HepG2 (cell line): ENCODE results near the gene NFE2. TPM values are rescaled to one million over a fixed set of nuclear protein-coding genes. Genes with fewer than 3 reads are reported as not detected.

ENCODE experiments used
- ATAC-seq: fragments of 200-7000 bp; cut with Tn5 transposase; 3 replicates; pipeline ENCODE4 v1.9.1; 2020; ENCODE audit warnings: mild to moderate bottlenecking, moderate library complexity
- BruUV-seq: library from RNA; stranded (reverse); fragments of 400-500 nt; replicated peaks from 2 replicates; lab custom pipeline; 2021; lab: Mats Ljungman, UMichigan
- CTCF ChIA-PET: fragments of 300-600 bp; formaldehyde crosslinking; extraction: SDS; loops from one replicate; lab custom pipeline; 2021; ENCODE audit warnings: low total read pairs, inconsistent platforms, low intra/inter-chr PET ratio; lab: Yijun Ruan, JAX
- POLR2A ChIA-PET: fragments of 350-600 bp; sonication (Branson Sonifier 250); formaldehyde crosslinking; loops from one replicate; lab custom pipeline; 2020; ENCODE audit warnings: antibody characterized with exemption, inconsistent platforms; lab: Yijun Ruan, JAX
- DNase-seq: peaks from one replicate; pipeline ENCODE4 v3.0.0-alpha.2; 2015; ENCODE audit warnings: low spot score
- FAIRE-seq: peaks from 3 replicates; lab custom pipeline; 2011; peaks lifted over from hg19 to GRCh38; lab: Jason Lieb, UNC
- H2AFZ ChIP-seq: one replicate; pipeline ENCODE4 v1.6.1; 2011; ENCODE audit warnings: low read length, inconsistent platforms
- H3K27ac ChIP-seq: fragments of 300-600 bp; 3 replicates; pipeline ENCODE4 v1.8.0; 2011; ENCODE audit warnings: mixed run types, mild to moderate bottlenecking, mixed read lengths, low read length, inconsistent platforms; ENCODE audit not compliant: insufficient read depth; ENCODE audit errors: extremely low read length
- H3K27me3 ChIP-seq, 2 experiments: fragments of 200-600 bp in 1 of 2; 2 replicates in 1 of 2; 3 replicates in 1 of 2; pipeline versions ENCODE4 v1.6.0 to v1.8.0; 2011; ENCODE audit warnings: low read length in 2 of 2, mild to moderate bottlenecking in 2 of 2, moderate library complexity in 2 of 2, inconsistent platforms in 1 of 2; ENCODE audit not compliant: insufficient read depth in 2 of 2, control insufficient read depth in 1 of 2
- H3K36me3 ChIP-seq, 2 experiments: fragments of 200-600 bp in 1 of 2; replicated peaks in 1 of 2; 2 replicates in 1 of 2; 3 replicates in 1 of 2; pipeline versions ENCODE4 v1.5.1 to v1.8.0; 2011; ENCODE audit warnings: low read length in 2 of 2, inconsistent platforms in 1 of 2; ENCODE audit not compliant: insufficient read depth in 2 of 2, control insufficient read depth in 1 of 2
- H3K4me1 ChIP-seq: 2 replicates; pipeline ENCODE4 v1.5.1; 2012; ENCODE audit warnings: low read length, inconsistent platforms; ENCODE audit not compliant: insufficient read depth
- H3K4me2 ChIP-seq: 2 replicates; pipeline ENCODE4 v1.6.0; 2011; ENCODE audit warnings: low read depth, low read length, inconsistent platforms
- H3K4me3 ChIP-seq, 3 experiments: fragments of 200-600 bp in 1 of 3; sonication (generic), shearing (Covaris generic) in 1 of 3; replicated peaks in 1 of 3; 2 replicates each; pipeline ENCODE4 v1.5.1; 2011 to 2016; ENCODE audit warnings: low read length in 3 of 3, inconsistent platforms in 2 of 3, low read depth in 2 of 3, mild to moderate bottlenecking in 2 of 3, control low read depth in 1 of 3, mixed read lengths in 1 of 3; ENCODE audit not compliant: insufficient read depth in 1 of 3
- H3K79me2 ChIP-seq: one replicate; pipeline ENCODE4 v1.6.1; 2011; ENCODE audit warnings: low read length, inconsistent platforms; ENCODE audit not compliant: insufficient read depth
- H3K9ac ChIP-seq: 2 replicates; pipeline ENCODE4 v1.6.0; 2011; ENCODE audit warnings: mild to moderate bottlenecking, low read depth, low read length, inconsistent platforms; ENCODE audit not compliant: insufficient read depth
- H3K9me3 ChIP-seq: 2 replicates; pipeline ENCODE4 v1.5.1; 2012; ENCODE audit warnings: mild to moderate bottlenecking, low read length
- H4K20me1 ChIP-seq: 2 replicates; pipeline ENCODE4 v1.6.0; 2011; ENCODE audit warnings: inconsistent platforms, mild to moderate bottlenecking, low read length, moderate library complexity; ENCODE audit not compliant: insufficient read depth
- CENPT ChIP-seq: sonication (generic); formaldehyde crosslinking; IDR thresholded peaks from 2 replicates; pipeline ENCODE4 v1.8.0; 2022; ENCODE audit warnings: low read depth, mild to moderate bottlenecking, moderate library complexity, missing genetic modification reagents
- ERF ChIP-seq: IDR thresholded peaks from 2 replicates; pipeline ENCODE4 v1.6.1; 2018; ENCODE audit warnings: missing biosample characterization, missing genetic modification reagents
- ESRRA ChIP-seq: sonication (generic); formaldehyde crosslinking; IDR thresholded peaks from 2 replicates; pipeline ENCODE4 v1.5.1; 2020; ENCODE audit warnings: mild to moderate bottlenecking, low read depth, missing genetic modification reagents
- GLI4 ChIP-seq: sonication (generic); formaldehyde crosslinking; IDR thresholded peaks from 2 replicates; pipeline ENCODE4 v1.5.1; 2020; ENCODE audit warnings: missing genetic modification reagents, mild to moderate bottlenecking, moderate library complexity, borderline replicate concordance
- KDM6A ChIP-seq: IDR thresholded peaks from 2 replicates; pipeline ENCODE4 v1.6.1; 2016; ENCODE audit warnings: low read depth
- RXRB ChIP-seq: IDR thresholded peaks from 2 replicates; pipeline ENCODE4 v1.6.1; 2016; ENCODE audit warnings: borderline replicate concordance, missing genetic modification reagents, missing compliant biosample characterization
- SPEN ChIP-seq: sonication (generic); formaldehyde crosslinking; IDR thresholded peaks from 2 replicates; pipeline ENCODE4 v1.5.1; 2020; ENCODE audit warnings: low read depth, mild to moderate bottlenecking, missing genetic modification reagents
- ZIK1 ChIP-seq: sonication (generic); formaldehyde crosslinking; IDR thresholded peaks from 2 replicates; pipeline ENCODE4 v1.5.0; 2020; ENCODE audit warnings: mild to moderate bottlenecking, low read depth, missing genetic modification reagents, borderline replicate concordance
- ZNF225 ChIP-seq: sonication (generic); formaldehyde crosslinking; IDR thresholded peaks from 2 replicates; pipeline ENCODE4 v1.4.0; 2020; ENCODE audit warnings: mild to moderate bottlenecking, missing genetic modification reagents
- ZNF552 ChIP-seq: sonication (generic); formaldehyde crosslinking; IDR thresholded peaks from 2 replicates; pipeline ENCODE4 v1.9.0; 2022; ENCODE audit warnings: missing genetic modification reagents, mild to moderate bottlenecking, borderline replicate concordance
- ZNF878 ChIP-seq: sonication (generic); formaldehyde crosslinking; IDR thresholded peaks from 2 replicates; pipeline ENCODE4 v1.8.1; 2023; ENCODE audit warnings: mild to moderate bottlenecking, missing genetic modification reagents, moderate library complexity
- in situ Hi-C: cut with HindIII; loops from 2 replicates; pipeline ENCODE4 v1.10.0; 2017; ENCODE audit warnings: low pct_unique_long_range_greater_than_20kb; ENCODE audit not compliant: extremely low pct_ligation_motif_present
- intact Hi-C: fragments of 100-400 bp; cut with micrococcal nuclease; formaldehyde crosslinking; loops from one replicate; pipeline ENCODE4 v1.10.0; 2022; ENCODE audit not compliant: unreplicated experiment
- polyA plus RNA-seq, 8 experiments: library from polyadenylated mRNA; depleted of rRNA in 3 of 8; stranded (reverse) in 7 of 8; unstranded in 1 of 8; fragments of >200 nt; fragmentation: Illumina TruSeq in 4 of 8; extraction: Trizol in 4 of 8; gene quantifications; 2 replicates each; pipeline versions ENCODE4 v1.2.1 to v1.2.3, GENCODE V29; 2011 to 2016; ENCODE audit warnings: low read depth in 4 of 8, missing spikeins in 1 of 8, mixed read lengths in 1 of 8; ENCODE audit not compliant: insufficient read depth in 1 of 8
- total RNA-seq, 5 experiments: library from RNA; depleted of rRNA; stranded (reverse); fragments of >200 nt; fragmentation: Illumina TruSeq; extraction: Trizol; gene quantifications; 2 replicates each; pipeline ENCODE4 v1.2.3, GENCODE V29; 2016; ENCODE audit warnings: low read depth in 1 of 5
- TF ChIP-seq, protein P1 (sequence below): sonication (generic); formaldehyde crosslinking; IDR thresholded peaks from 2 replicates; pipeline ENCODE4 v1.8.0; 2022; ENCODE audit warnings: missing genetic modification reagents, low read depth, mild to moderate bottlenecking, borderline replicate concordance
- TF ChIP-seq, protein P2 (sequence below): IDR thresholded peaks from 2 replicates; pipeline ENCODE4 v1.6.1; 2018; ENCODE audit warnings: missing genetic modification reagents, mild to moderate bottlenecking, missing compliant biosample characterization
- TF ChIP-seq, protein P3 (sequence below): sonication (generic); formaldehyde crosslinking; conservative IDR thresholded peaks from 2 replicates; pipeline ENCODE4 v1.4.0; 2020; ENCODE audit warnings: missing genetic modification reagents
- TF ChIP-seq, protein P4 (sequence below), 2 experiments: IDR thresholded peaks; 2 replicates each; pipeline ENCODE4 v1.6.1; 2011 to 2012; ENCODE audit warnings: low read length in 2 of 2, borderline replicate concordance in 1 of 2, low read depth in 1 of 2, mild to moderate bottlenecking in 1 of 2, moderate library complexity in 1 of 2
- TF ChIP-seq, protein P5 (sequence below): sonication (generic); formaldehyde crosslinking; IDR thresholded peaks from 2 replicates; pipeline ENCODE4 v1.5.0; 2020; ENCODE audit warnings: missing genetic modification reagents

The NFE2 gene
- total and polyA plus RNA-seq, 2 of the 13 experiments (the other 11 are each of a cell fraction or from before 2014, with no cell fraction given) = 4.5 to 7.8 TPM

DNA sequence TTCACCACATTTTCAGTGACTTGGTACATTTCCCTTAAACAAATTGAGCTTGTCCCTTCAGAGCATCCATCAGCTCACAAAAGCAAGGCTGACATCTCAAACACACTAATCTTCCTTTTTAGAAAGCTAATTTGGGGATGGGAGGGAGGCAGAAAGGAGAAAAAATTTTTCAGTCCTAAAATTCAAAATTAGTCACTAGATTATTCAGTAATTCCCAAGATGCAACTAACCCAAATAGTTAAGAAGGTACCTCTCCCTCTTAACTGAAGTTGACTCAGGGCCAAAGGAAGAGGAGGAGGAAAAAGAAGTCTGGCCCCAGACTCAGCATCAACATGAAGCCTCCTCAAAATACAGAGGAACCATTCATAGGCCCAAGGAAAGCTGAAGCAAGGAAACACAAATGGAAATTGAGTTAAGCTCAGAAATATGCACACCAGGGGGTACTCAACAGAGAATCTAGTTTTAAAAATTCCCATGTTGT, 42.6 kb downstream of the NFE2 start:
- Histone ChIP-seq H3K4me3 (no peak overlapping the region), H3K4me1 (peaks cover 11% of the 10 kb centered on the region), H2AFZ (no peak overlapping the region), H3K79me2 (no peaks in the 10 kb centered on the region), H3K4me2 (no peak overlapping the region), H4K20me1 (no peaks in the 10 kb centered on the region), H3K36me3 (peaks cover 0 to 20% of the 10 kb centered on the region in 2 experiments; a peak in 3 of 5 replicates), H3K27me3 (no peaks in the 10 kb centered on the region), H3K9me3 (no peaks in the 10 kb centered on the region), H3K27ac (no peak overlapping the region), H3K9ac (no peak overlapping the region)
- ChIA-PET CTCF (no interaction called here), POLR2A (interaction anchor here (2.9 kb wide), 1 partner anchor 22 kb away, joined by 12 read pairs; the partner anchor contains the start of genes CBX5 and HNRNPA1)
- no TSS peak for BruUV-seq
- DNase-seq = no peak
- intact Hi-C loops = no loop called here
- ATAC-seq = no peak
- in situ Hi-C loops = no loop called here
- no peak for FAIRE-seq
- TF ChIP-seq SPEN (CRISPR knock-in tag) (no peak), ESRRA (CRISPR knock-in tag) (no peak), ZNF552 (no peak), RXRB (no peak), ZNF225 (CRISPR knock-in tag) (no peak), ZIK1 (CRISPR knock-in tag) (no peak), ZNF878 (CRISPR knock-in tag) (no peak), KDM6A (CRISPR knock-in tag) (no peak), ERF (CRISPR knock-in tag) (no peak), GLI4 (no peak), CENPT (no peak)
- TF ChIP-seq, protein P1, sequence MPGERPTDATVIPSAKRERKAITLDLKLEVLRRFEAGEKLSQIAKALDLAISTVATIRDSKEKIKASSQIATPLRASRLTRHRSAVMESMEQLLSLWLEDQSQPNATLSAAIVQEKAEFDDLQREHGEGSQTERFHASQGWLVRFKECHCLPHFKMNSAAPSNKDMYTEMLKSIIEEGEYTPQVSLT (CRISPR knock-in tag) = no peak
- TF ChIP-seq, protein P2, sequence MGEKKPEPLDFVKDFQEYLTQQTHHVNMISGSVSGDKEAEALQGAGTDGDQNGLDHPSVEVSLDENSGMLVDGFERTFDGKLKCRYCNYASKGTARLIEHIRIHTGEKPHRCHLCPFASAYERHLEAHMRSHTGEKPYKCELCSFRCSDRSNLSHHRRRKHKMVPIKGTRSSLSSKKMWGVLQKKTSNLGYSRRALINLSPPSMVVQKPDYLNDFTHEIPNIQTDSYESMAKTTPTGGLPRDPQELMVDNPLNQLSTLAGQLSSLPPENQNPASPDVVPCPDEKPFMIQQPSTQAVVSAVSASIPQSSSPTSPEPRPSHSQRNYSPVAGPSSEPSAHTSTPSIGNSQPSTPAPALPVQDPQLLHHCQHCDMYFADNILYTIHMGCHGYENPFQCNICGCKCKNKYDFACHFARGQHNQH (CRISPR knock-in tag) = no peak
- TF ChIP-seq, protein P3, sequence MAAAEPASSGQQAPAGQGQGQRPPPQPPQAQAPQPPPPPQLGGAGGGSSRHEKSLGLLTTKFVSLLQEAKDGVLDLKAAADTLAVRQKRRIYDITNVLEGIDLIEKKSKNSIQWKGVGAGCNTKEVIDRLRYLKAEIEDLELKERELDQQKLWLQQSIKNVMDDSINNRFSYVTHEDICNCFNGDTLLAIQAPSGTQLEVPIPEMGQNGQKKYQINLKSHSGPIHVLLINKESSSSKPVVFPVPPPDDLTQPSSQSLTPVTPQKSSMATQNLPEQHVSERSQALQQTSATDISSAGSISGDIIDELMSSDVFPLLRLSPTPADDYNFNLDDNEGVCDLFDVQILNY = no peak
- TF ChIP-seq, protein P4, sequence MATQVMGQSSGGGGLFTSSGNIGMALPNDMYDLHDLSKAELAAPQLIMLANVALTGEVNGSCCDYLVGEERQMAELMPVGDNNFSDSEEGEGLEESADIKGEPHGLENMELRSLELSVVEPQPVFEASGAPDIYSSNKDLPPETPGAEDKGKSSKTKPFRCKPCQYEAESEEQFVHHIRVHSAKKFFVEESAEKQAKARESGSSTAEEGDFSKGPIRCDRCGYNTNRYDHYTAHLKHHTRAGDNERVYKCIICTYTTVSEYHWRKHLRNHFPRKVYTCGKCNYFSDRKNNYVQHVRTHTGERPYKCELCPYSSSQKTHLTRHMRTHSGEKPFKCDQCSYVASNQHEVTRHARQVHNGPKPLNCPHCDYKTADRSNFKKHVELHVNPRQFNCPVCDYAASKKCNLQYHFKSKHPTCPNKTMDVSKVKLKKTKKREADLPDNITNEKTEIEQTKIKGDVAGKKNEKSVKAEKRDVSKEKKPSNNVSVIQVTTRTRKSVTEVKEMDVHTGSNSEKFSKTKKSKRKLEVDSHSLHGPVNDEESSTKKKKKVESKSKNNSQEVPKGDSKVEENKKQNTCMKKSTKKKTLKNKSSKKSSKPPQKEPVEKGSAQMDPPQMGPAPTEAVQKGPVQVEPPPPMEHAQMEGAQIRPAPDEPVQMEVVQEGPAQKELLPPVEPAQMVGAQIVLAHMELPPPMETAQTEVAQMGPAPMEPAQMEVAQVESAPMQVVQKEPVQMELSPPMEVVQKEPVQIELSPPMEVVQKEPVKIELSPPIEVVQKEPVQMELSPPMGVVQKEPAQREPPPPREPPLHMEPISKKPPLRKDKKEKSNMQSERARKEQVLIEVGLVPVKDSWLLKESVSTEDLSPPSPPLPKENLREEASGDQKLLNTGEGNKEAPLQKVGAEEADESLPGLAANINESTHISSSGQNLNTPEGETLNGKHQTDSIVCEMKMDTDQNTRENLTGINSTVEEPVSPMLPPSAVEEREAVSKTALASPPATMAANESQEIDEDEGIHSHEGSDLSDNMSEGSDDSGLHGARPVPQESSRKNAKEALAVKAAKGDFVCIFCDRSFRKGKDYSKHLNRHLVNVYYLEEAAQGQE (IDR thresholded peaks at IDR 0.05; ENCODE audit: borderline replicate concordance in 1 of 2, low read depth in 1 of 2, low read length in 2 of 2) = no peak
- TF ChIP-seq, protein P5, sequence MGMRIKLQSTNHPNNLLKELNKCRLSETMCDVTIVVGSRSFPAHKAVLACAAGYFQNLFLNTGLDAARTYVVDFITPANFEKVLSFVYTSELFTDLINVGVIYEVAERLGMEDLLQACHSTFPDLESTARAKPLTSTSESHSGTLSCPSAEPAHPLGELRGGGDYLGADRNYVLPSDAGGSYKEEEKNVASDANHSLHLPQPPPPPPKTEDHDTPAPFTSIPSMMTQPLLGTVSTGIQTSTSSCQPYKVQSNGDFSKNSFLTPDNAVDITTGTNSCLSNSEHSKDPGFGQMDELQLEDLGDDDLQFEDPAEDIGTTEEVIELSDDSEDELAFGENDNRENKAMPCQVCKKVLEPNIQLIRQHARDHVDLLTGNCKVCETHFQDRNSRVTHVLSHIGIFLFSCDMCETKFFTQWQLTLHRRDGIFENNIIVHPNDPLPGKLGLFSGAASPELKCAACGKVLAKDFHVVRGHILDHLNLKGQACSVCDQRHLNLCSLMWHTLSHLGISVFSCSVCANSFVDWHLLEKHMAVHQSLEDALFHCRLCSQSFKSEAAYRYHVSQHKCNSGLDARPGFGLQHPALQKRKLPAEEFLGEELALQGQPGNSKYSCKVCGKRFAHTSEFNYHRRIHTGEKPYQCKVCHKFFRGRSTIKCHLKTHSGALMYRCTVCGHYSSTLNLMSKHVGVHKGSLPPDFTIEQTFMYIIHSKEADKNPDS (CRISPR knock-in tag) = no peak
